HG03135 (cell line): ENCODE results near the gene DENND2A.
"Not testable (repeated sequence)": the region's sequence is repeated elsewhere in the genome, so short reads cannot be mapped to it uniquely, and the experiment has no call there.

Source experiments
- ATAC-seq: cut with Tn5 transposase; IDR thresholded peaks from one replicate; pipeline ENCODE4 v1.9.1; 2021; ENCODE audit warnings: mild to moderate bottlenecking, moderate library complexity; ENCODE audit not compliant: unreplicated experiment

The DENND2A gene

GRCh38 chr7:140623980-140624379 is 16.6 kb downstream of the DENND2A start:
- ATAC-seq, result no peak

GRCh38 chr7:140621401-140622021 is 19.1 kb downstream of the DENND2A start:
- no peak for ATAC-seq

GRCh38 chr7:140619915-140620510 is 20.6 kb downstream of the DENND2A start:
- ATAC-seq, result not testable (repeated sequence)

- ATAC-seq, result no peak
Measured at GRCh38 chr7:140619176-140619575, 21.4 kb downstream of the DENND2A start.

GRCh38 chr7:140618306-140618705 is 22.3 kb downstream of the DENND2A start:
- ATAC-seq, result no peak

- no peak for ATAC-seq
Measured at GRCh38 chr7:140617081-140617480, 23.5 kb downstream of the DENND2A start.

GRCh38 chr7:140616328-140616727 is 24.3 kb downstream of the DENND2A start:
- ATAC-seq, result no peak

GRCh38 chr7:140611641-140612040 is 29.0 kb downstream of the DENND2A start:
- ATAC-seq, result no peak

- no peak for ATAC-seq
Measured at GRCh38 chr7:140610204-140611165, 30.1 kb downstream of the DENND2A start.

- ATAC-seq, result no peak
Measured at GRCh38 chr7:140609646-140610045, 31.0 kb downstream of the DENND2A start.

- no peak for ATAC-seq
Measured at GRCh38 chr7:140607441-140607989, 33.1 kb downstream of the DENND2A start.

GRCh38 chr7:140605337-140605736 is 35.3 kb downstream of the DENND2A start:
- no peak for ATAC-seq

GRCh38 chr7:140604760-140605159 is 35.9 kb downstream of the DENND2A start:
- no peak for ATAC-seq

GRCh38 chr7:140604076-140604475 is 36.5 kb downstream of the DENND2A start:
- no peak for ATAC-seq

GRCh38 chr7:140601566-140602174 is 38.9 kb downstream of the DENND2A start:
- no peak for ATAC-seq

GRCh38 chr7:140600341-140600740 is 40.3 kb downstream of the DENND2A start:
- ATAC-seq, result no peak

- ATAC-seq, result no peak
Measured at GRCh38 chr7:140597428-140597949, 43.1 kb downstream of the DENND2A start.

- no peak for ATAC-seq
Measured at GRCh38 chr7:140596519-140597427, 43.8 kb downstream of the DENND2A start.

GRCh38 chr7:140595468-140596092 is 45.0 kb downstream of the DENND2A start:
- ATAC-seq, result no peak
